ENCODE results near the gene MALRD1.

Gene MALRD1

GRCh38 chr10:19221216-19221615, 172.6 kb downstream of the MALRD1 start:
- DNase-seq (ENCODE audit: low read depth) = no peak

- DNase-seq (ENCODE audit: low read depth) = no peak
Observed at GRCh38 chr10:19226025-19226424, 177.4 kb downstream of the MALRD1 start.

- no peak for DNase-seq (ENCODE audit: low read depth)
Observed at GRCh38 chr10:19231034-19231433, 182.4 kb downstream of the MALRD1 start.

- no peak for DNase-seq (ENCODE audit: low read depth)
Observed at GRCh38 chr10:19245889-19246752, 197.5 kb downstream of the MALRD1 start.

DNA sequence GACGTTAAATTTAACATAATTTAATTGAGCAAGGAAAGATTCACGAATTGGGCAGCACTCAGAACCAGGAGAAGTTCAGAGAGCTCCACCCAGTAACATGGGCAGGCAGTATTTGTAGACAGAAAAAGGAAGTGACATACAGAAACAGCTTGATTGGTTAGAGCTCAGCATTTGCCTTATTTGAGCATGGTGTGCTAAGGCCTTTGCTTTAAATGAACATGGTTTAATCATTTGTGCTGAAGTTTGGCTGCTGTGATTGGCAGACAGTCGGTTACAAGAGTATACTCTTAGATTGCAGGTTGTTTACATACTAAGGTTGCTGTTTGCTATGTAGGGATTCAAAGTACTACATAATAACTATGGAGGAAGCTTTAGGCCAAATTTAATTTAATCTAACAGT, 199.2 kb downstream of the MALRD1 start:
- no peak for DNase-seq (ENCODE audit: low read depth)

DNA sequence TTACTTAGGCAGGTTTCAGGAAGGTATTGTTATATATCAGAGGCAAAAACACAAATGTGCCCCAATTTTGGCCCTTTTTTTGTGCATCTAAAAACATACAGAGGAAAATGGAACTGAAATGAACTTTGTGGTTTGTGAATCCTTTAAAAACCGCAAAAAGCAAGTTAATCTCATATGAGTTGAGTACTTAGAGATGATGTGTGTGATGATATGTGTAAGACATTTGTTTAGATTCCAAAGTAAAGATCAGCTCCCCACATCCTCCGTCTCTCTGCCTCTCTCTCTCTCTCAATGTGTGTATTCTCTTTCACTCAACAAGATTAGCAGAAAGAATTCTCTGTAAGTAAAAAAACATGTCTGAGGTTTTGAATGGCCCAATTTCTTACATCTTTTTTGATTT, 201.9 kb downstream of the MALRD1 start:
- no peak for DNase-seq (ENCODE audit: low read depth)

DNA sequence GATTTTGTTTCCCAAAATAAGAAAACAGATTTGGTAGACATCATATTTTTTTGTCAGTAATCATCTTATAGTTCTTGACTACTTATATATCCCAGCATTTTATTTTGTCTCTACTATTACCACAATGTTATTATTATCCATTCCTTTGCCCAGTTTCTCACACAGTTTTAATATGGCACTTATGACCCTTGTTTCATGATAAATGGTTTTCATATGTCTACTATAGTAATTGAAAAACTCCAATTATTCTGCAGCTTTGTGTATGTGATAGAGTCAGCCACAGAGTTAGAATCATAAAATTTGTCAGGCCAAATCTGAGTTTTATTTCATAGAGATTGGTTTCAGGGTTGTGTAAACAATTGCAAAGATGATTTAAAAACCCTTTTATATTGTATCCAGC, 203.9 kb downstream of the MALRD1 start:
- DNase-seq (ENCODE audit: low read depth) = no peak

DNA sequence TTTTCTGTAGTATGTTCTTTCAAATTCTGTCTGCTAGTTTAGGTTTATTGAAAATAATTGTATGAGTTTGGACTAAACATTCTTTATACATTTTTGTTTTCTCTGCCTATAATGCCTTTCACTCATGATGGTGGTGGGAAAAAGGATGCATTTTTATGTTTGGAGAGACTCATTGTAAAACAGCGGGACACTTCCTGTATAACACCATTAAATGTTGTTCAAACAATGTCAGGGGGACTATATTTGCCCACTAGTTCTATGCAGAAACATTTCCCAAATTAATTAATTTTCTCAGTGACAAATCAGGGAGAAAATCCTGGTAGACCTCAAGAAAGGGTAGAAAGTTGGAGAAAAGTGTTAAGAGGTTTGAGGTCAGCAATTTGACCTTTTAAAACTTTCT, 207.7 kb downstream of the MALRD1 start:
- DNase-seq (ENCODE audit: low read depth) = no peak

- no peak for DNase-seq (ENCODE audit: low read depth)
Observed at GRCh38 chr10:19263262-19263661, 214.7 kb downstream of the MALRD1 start.

DNA sequence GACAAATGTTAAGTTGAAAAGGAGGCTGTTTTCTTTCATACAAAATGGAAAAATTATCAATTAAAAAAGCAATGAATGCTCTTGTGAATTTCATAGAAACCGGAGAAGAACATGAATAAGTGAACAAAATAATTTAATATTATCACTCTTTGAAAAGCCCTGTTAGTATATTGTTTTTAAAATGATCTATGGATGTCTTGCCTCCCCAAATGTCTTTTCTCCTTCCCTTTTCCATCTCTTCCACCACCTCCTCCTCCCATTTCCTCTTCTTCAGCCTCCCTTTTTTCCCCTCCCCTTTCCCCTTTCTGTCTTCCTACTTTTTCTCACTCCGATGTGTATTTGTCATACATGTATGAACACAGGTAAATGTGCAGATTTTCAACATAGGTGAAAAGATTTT, 234.7 kb downstream of the MALRD1 start:
- no peak for DNase-seq (ENCODE audit: low read depth)

DNA sequence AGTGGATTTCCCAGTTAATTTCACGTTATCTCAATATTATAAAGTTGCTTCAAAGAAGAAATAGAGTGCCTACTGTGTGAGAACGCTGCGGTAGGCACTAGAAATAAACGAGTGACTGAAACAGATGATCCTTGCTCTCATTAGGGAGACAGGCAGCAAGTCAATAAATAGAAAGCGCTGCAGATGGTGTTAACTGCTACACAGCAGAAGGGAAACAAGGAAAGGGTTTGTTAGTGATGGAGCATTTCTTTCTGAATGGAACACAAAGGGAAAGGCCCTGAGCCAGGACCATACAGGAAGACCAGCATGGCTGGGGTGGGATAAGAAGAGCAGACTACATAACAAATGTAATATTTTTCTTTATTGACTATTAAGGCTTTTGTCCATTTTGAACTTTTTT, 235.2 kb downstream of the MALRD1 start:
- DNase-seq (ENCODE audit: low read depth) = no peak

- no peak for DNase-seq (ENCODE audit: low read depth)
Observed at GRCh38 chr10:19290770-19291169, 242.2 kb downstream of the MALRD1 start.

DNA sequence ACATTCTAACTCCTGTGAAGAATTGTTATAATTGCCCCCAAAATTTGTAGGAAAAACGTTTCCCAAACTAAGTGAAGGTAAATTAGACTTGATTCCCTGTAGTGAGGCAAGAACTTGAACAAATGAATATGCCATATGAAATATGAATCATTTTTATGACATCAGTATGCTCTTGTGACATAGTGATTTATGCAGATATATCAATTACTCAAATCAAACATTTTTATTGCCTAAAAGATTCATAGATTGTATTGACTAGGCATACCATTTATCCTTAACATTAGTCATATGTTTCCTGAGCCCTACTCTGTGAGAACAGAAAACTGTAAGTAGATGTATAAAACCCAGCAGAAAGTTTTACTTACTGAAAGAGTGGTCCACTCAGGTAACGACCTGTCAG, 245.6 kb downstream of the MALRD1 start:
- DNase-seq (ENCODE audit: low read depth) = no peak

GRCh38 chr10:19299645-19300044, 251.0 kb downstream of the MALRD1 start:
- DNase-seq (ENCODE audit: low read depth) = no peak

DNA sequence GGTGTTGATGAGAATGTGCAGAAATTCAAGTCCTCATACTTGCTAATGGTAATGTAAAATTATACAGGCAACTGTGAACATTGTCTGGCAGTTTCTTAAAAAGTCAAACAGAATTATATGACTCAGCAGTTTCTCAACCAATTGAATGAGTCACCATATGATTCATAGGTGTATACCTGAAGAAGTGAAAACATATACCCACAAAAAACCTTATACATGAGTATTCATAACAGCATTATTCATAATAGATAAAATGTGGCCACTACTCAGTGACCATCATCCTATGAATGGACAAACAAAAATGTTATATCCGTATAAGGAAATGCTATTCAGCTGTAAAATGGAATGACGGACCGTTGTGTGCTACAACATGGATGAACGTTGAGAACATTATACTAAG, 253.5 kb downstream of the MALRD1 start:
- DNase-seq (ENCODE audit: low read depth) = no peak

- no peak for DNase-seq (ENCODE audit: low read depth)
Observed at GRCh38 chr10:19310066-19310465, 261.5 kb downstream of the MALRD1 start.

- no peak for DNase-seq (ENCODE audit: low read depth)
Observed at GRCh38 chr10:19316204-19316870, 267.7 kb downstream of the MALRD1 start.

DNA sequence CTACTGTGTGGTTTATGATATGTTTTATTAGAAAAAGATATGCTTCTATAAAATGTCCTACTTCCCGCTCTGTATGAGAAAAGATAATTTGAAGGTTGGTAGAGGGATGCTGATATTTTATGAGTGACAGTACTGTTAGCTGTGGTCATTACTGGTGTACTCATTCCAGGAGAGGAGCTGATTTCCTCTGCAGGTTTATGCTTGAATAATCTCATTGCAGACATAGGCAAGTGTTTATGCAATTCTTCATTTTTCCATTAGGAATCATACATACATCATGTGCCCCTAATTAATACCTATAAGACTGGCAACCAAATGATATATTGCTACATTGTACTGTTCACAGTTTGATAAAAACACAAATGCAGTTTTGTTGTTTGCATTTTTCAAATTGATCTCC, 269.4 kb downstream of the MALRD1 start:
- no peak for DNase-seq (ENCODE audit: low read depth)

DNA sequence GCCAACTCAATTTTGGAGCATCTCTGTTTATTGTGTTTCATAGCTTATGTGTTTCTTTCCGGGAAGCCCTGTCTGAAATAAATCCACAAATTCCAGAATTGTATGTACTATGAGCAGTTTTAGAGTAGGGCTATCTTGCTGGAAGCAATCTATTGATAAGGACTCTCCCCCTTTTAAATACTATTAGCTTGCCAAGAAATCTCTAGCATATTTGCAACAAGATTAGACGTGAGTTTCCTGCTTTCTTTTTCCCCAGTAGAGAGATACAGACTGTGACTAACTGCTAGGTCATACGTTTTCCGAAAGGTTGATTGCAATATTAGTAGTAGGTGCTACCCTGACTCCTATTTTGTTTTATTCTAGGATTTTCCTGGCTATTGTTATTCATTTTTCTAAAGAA, 277.0 kb downstream of the MALRD1 start:
- DNase-seq (ENCODE audit: low read depth) = no peak

- no peak for DNase-seq (ENCODE audit: low read depth)
Observed at GRCh38 chr10:19328582-19328981, 280.0 kb downstream of the MALRD1 start.

- no peak for DNase-seq (ENCODE audit: low read depth)
Observed at GRCh38 chr10:19329475-19329874, 280.9 kb downstream of the MALRD1 start.

- DNase-seq (ENCODE audit: low read depth) = no peak
Observed at GRCh38 chr10:19332304-19332703, 283.7 kb downstream of the MALRD1 start.

DNA sequence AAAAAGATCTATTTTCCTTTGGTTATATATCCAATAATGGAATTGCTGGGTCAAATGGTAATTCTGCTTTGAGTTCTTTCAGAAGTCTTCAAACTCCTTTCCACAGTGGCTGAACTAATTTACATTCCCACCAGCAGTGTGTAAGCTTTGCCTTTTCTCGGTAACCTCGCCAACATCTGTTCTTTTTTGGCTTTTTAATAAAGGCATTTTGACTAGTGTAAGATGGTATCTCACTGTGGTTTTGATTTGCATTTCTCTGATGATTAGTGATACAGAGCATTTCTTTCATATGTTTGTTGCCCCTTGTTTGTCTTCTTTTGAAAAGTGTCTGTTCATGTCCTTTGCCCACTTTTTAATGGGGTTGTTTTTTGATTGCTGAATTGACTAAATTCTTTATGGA, 285.0 kb downstream of the MALRD1 start:
- DNase-seq (ENCODE audit: low read depth) = no peak

- DNase-seq (ENCODE audit: low read depth) = no peak
Observed at GRCh38 chr10:19347621-19348020, 299.0 kb downstream of the MALRD1 start.
